GM21717 (cell line): ENCODE data around the gene GTPBP6.
"Not testable (repeated sequence)": the region's sequence is repeated elsewhere in the genome, so short reads cannot be mapped to it uniquely, and the experiment has no call there.

Experiments
- ATAC-seq: cut with Tn5 transposase; IDR thresholded peaks from one replicate; pipeline ENCODE4 v1.9.1; 2021; ENCODE audit warnings: mild to moderate bottlenecking, moderate library complexity; ENCODE audit not compliant: unreplicated experiment

GTPBP6 gene

DNA sequence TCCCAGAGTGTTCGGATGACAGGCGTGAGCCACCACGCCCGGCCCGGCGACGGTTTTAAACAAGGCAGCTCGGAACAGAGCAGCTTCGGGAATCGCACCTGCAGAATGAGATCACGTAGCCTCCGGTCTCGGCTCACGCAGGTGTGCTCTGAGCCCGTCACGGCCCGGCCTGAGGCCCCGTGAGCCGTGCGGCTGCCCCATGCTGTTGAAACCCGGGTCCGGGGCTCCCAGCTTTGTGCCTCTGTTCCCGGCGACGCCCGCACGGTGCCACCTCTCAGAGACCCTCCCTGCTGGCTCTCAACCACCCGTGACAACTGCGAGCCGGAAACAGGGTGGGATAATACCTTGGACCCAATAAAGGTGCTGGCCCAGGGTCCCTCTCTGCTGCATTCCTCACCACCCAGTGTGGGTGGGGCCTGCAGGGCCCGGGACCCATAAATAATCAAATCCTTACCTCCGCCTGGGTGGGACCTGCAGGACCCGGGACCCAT is 50.8 kb downstream of the GTPBP6 start:
- ATAC-seq, result no peak

DNA sequence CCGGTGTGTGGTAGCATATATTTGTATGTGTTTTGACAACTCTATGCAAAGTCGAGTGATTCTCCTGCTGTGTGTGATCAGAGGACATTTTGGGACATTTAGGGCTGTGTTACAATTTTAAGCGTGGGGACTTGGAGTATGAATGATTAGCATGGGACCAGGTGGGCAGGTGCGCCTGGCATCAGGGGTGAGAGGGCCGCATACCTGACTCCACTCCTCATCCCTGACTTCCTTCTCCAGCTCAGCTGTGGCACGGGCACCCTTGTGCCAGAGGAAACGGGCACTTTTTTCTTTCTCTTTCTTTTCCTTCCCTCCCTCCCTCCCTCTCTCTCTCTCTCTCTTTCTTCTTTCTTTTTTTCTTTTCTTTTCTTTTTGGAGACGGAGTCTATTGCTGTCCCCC is 53.1 kb downstream of the GTPBP6 start:
- ATAC-seq, result no peak

- ATAC-seq, result no peak
These were observed 53.8 kb downstream of the GTPBP6 start for GRCh38 chrX:264634-265455.

DNA sequence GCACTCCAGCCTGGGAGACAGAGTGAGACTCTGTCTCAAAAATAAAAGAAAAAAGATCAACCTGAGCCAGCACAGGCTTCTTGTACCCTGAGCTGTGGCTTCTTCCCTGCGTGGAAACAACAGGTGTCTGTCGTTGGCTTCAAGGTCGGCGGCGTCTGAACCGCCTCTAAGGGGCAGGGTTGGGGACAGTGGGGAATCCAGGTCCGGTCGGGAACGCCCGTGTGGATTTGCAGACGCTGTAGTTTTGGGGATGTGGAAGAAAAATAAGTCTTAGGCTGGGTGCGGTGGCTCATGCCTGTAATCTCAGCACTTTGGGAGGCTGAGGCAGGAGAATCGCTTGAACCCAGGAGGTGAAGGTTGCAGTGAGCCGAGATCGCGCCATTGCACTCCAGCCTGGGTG is 54.6 kb downstream of the GTPBP6 start:
- not testable (repeated sequence) for ATAC-seq

DNA sequence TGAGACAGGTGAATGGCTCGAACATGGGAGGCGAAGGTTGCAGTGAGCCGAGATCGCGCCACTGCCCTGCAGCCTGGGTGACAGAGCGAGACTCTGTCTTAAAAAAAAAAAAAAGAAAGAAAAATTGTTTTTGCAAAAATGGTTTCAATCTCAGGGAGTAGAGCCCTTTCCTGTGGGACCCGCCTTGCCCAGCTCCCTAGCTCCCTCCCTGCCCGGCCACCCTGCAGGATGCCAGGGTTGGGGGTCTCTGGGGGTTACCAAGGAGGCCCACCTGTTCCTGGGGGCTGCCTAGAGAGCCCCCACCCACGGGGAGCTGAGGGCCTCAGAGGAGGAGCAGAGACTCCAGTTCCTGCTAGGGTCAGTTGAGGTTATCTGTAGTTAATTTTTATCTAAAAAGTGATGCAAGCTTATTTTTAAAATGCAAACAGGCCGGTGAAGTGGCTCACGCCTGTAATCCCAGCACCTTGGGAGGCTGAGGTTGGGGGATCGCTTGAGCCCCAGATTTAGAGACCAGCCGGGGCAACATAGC is 56.2 kb downstream of the GTPBP6 start:
- ATAC-seq, result no peak

DNA sequence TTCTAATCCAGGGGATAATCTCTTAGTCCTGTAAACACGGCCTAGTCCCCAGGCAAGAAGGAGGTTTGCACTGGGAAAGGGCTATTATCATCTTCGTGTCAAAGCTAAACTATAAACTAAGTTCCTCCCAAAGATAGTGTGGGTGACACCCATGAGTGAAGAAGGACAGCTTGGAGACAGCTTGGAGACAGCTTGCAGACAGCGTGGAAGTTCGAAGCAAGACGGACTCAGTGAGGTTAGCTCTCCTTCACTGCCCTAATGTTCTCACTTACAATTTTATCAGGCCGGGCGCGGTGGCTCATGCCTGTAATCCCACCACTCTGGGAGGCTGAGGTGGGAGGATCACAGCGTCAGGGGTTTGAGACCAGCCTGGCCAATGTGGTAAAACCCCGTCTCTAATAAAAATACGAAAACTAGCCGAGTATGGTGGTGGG is 56.7 kb downstream of the GTPBP6 start:
- no peak for ATAC-seq

DNA sequence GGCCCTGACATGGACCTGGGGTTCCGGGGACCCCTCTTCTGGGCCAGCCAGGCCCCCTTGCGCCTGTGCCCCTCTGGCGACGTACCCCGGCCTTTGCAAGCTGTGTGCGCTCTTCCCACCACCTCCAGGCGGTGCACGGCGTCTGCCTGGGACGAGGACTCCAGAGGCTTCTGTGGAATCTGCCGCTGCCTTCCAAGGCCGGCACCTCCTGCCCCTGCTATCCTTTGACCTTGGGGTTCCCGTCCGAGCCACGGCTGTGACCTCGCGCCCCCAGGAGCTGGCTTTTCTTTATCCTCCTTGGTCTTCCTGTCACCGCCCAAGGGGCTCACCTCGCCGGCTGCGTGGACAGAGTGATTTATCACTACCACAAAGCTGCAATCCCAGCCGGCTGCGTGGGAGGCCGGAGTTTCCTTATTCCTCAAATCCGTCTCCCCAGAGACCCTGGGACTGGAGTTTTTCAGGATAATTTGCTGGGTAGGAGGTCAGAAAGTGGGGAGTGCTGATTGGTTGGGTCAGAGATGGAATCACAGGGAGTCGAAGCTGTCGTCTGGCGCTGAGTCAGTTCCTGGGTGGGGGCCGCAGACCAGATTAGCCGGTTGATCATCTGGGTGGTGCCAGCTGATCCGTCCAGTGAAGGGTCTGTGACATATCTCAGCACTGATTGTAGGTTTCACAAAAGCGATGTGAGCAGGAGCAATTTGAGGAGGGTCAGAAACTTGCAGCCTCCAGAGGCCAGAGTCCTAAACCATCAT is 57.3 kb downstream of the GTPBP6 start:
- ATAC-seq, result no peak

DNA sequence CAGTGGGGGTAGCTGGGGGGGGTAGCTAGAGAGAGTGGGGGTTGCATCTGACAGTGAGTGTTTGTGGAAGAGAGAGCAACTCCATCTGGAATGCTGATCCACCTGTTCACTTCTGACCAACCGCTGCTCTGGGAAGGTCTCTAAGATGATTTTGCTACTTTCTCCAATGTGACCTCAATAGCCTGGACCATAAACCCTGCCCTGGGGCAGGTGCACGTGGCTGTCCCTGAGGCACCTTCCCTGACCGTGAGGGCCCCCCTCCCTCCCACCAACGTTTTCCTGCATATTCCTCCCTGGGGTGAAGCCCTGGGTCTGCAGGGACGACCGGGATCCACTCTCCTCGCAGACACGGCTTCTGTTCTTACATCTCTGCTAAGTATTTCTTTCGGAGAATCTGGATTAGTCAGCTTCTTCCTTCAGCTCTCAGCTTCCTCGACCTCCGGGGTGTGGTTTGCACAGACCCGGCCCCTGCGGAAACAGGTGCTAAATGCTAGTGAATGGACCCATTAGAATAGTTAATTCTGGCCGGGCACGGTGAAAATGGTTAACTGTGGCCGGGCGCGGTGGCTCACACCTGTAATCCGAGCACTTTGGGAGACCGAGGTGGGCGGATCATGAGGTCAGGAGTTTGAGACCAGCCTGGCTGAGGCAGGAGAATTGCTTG is 58.8 kb downstream of the GTPBP6 start:
- ATAC-seq, result no peak

GRCh38 chrX:258291-259040 is 60.1 kb downstream of the GTPBP6 start:
- ATAC-seq, result no peak

GRCh38 chrX:257681-258289 is 60.8 kb downstream of the GTPBP6 start:
- ATAC-seq, result no peak

DNA sequence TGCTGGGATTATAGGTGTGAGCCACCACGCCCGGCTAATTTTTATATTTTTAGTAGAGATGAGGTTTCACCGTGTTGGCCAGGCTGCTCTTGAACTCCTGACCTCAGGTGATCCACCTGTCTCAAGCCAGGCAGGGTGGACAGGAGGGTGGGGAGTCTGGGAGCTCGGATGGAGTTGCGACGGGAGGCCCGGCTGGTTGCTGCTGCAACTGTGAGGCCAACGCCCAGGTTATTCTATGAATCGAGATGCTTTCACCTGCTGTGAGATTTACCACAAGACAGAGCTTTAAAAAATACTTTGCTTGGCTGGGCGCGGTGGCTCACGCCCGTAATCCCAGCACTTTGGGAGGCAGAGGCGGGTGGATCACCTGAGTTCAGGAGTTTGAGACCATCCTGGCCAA is 61.5 kb downstream of the GTPBP6 start:
- not testable (repeated sequence) for ATAC-seq

DNA sequence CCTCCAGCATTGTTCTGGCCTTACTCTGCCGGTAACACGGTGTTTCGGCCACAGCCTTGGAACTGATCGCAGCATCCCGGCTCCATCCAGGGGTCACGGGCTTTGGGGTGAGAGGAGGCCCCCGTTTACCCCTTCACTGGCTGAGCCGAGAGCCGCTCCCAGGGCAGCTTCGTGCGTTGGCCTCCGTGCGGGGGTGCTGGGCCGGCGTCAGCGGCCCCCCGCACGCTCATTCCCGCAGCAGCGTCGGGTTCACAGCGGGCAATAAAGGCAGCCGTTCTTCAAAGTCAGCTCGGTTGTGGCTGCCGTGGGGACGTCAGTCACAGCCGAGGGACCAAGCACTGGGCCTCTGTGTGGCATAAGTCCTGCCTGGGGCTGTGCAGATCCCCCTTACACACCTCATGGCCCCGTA is 62.7 kb downstream of the GTPBP6 start:
- no peak for ATAC-seq
